ENCODE results near the gene DOCK10. TPM values are rescaled to one million over a fixed set of nuclear protein-coding genes. Genes with fewer than 3 reads are reported as not detected.

Gene DOCK10
- total RNA-seq, 4 donors from 2014 or later = 8.1 to 35.4 (median 17.2) TPM

GRCh38 chr2:224846161-224846560 lies 196.1 kb downstream of the DOCK10 start:
- Histone ChIP-seq H3K27ac (no peak overlapping the region), H3K4me1 (peaks cover 7% of the 10 kb centered on the region), H3K9me3 (no peaks in the 10 kb centered on the region), H3K27me3 (no peaks in the 10 kb centered on the region), H3K36me3 (no peaks in the 10 kb centered on the region), H3K4me3 (no peak overlapping the region)
- WGBS = 87% methylated on average over 4 of the region's 4 CpGs
- TF ChIP-seq POLR2A (IDR thresholded peaks at IDR 0.05) = no peak
- TF ChIP-seq CTCF (IDR thresholded peaks at IDR 0.05) = no peak
- no peak for TF ChIP-seq EP300 (IDR thresholded peaks at IDR 0.05)
- no peak for TF ChIP-seq POLR2AphosphoS5 (IDR thresholded peaks at IDR 0.05)
- DNase-seq (ENCODE audit: low spot score in 2 of 2) = no peak

GRCh38 chr2:224843141-224843540 lies 199.1 kb downstream of the DOCK10 start:
- no peaks in the 10 kb centered on the region for H3K4me1 ChIP-seq
- H3K9me3 ChIP-seq = no peaks in the 10 kb centered on the region
- H3K36me3 ChIP-seq = no peaks in the 10 kb centered on the region
- 64% methylated on average over 2 of the region's 2 CpGs for WGBS
- DNase-seq (ENCODE audit: low spot score in 2 of 2) = no peak
- H3K27me3 ChIP-seq = no peaks in the 10 kb centered on the region
- no peak overlapping the region for H3K4me3 ChIP-seq
- TF ChIP-seq POLR2AphosphoS5 (IDR thresholded peaks at IDR 0.05) (no peak), POLR2A (IDR thresholded peaks at IDR 0.05) (no peak), EP300 (IDR thresholded peaks at IDR 0.05) (no peak), CTCF (IDR thresholded peaks at IDR 0.05) (no peak)
- H3K27ac ChIP-seq = no peak overlapping the region

GRCh38 chr2:224841910-224842309 lies 200.4 kb downstream of the DOCK10 start:
- no peak overlapping the region for H3K27ac ChIP-seq
- H3K27me3 ChIP-seq = no peaks in the 10 kb centered on the region
- no peak for DNase-seq (ENCODE audit: low spot score in 2 of 2)
- no peaks in the 10 kb centered on the region for H3K36me3 ChIP-seq
- no peak for TF ChIP-seq POLR2A (IDR thresholded peaks at IDR 0.05)
- TF ChIP-seq CTCF (IDR thresholded peaks at IDR 0.05) = no peak
- no peak for TF ChIP-seq POLR2AphosphoS5 (IDR thresholded peaks at IDR 0.05)
- TF ChIP-seq EP300 (IDR thresholded peaks at IDR 0.05) = no peak
- no peaks in the 10 kb centered on the region for H3K9me3 ChIP-seq
- H3K4me1 ChIP-seq = no peaks in the 10 kb centered on the region
- WGBS = 92% methylated on average over 4 of the region's 4 CpGs
- H3K4me3 ChIP-seq = no peak overlapping the region

- H3K4me3 ChIP-seq = no peak overlapping the region
- H3K36me3 ChIP-seq = no peaks in the 10 kb centered on the region
- no peaks in the 10 kb centered on the region for H3K9me3 ChIP-seq
- H3K27ac ChIP-seq = no peak overlapping the region
- no peaks in the 10 kb centered on the region for H3K27me3 ChIP-seq
- TF ChIP-seq POLR2AphosphoS5 (IDR thresholded peaks at IDR 0.05) = no peak
- TF ChIP-seq EP300 (IDR thresholded peaks at IDR 0.05) = no peak
- TF ChIP-seq POLR2A (IDR thresholded peaks at IDR 0.05) = no peak
- TF ChIP-seq CTCF (IDR thresholded peaks at IDR 0.05) = no peak
- no peaks in the 10 kb centered on the region for H3K4me1 ChIP-seq
- no peak for DNase-seq (ENCODE audit: low spot score in 2 of 2)
These were observed 203.9 kb downstream of the DOCK10 start for GRCh38 chr2:224838335-224838734.

GRCh38 chr2:224837558-224837957 lies 204.7 kb downstream of the DOCK10 start:
- Histone ChIP-seq H3K27me3 (no peaks in the 10 kb centered on the region), H3K36me3 (no peaks in the 10 kb centered on the region), H3K27ac (no peak overlapping the region), H3K9me3 (no peaks in the 10 kb centered on the region), H3K4me1 (no peaks in the 10 kb centered on the region), H3K4me3 (no peak overlapping the region)
- TF ChIP-seq CTCF (IDR thresholded peaks at IDR 0.05) (no peak), EP300 (IDR thresholded peaks at IDR 0.05) (no peak), POLR2A (IDR thresholded peaks at IDR 0.05) (no peak), POLR2AphosphoS5 (IDR thresholded peaks at IDR 0.05) (no peak)
- DNase-seq (ENCODE audit: low spot score in 2 of 2) = no peak
- 87% methylated on average over 3 of the region's 3 CpGs for WGBS

All from suprapubic skin (tissue), 4 donors.